Measurements from ENCODE around the gene NUP205. TPM values are rescaled to one million over a fixed set of nuclear protein-coding genes. Genes with fewer than 3 reads are reported as not detected.

NUP205 gene
- total and polyA plus RNA-seq, 4 donors, result 39.7 to 51.5 (median 44.8) TPM

DNA sequence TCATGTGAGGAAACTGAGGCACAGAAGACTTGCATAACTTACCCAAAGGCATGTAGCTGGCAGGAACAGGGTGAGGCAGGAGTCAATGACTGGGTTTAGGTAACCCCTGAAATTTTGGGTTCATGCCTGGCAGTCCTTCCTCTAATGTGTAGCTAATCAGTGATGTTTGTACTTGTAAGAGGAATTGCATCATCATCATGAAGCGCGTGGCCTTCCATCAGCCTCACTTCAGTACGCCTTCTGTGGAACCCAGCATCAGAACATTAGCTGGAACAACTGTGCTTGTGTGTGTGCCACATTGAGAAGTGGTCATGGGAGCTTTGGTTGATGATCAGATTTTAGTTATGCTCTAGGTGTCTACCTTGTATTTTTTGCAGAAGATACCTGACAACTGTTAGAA lies 86.4 kb downstream of the NUP205 start:
- Histone ChIP-seq H3K27ac (ENCODE audit: low read depth, low read length) (no peak overlapping the region), H3K4me3 (ENCODE audit: low read depth, low read length) (no peak overlapping the region), H3K27me3 (ENCODE audit: control insufficient read depth, insufficient read depth, low read length) (no peaks in the 10 kb centered on the region), H3K9me3 (ENCODE audit: control insufficient read depth, insufficient read depth, low read length) (no peaks in the 10 kb centered on the region), H3K36me3 (ENCODE audit: control insufficient read depth, insufficient read depth, low read length) (peaks cover 34% of the 10 kb centered on the region), H3K4me1 (ENCODE audit: control insufficient read depth, insufficient read depth, low read length) (no peaks in the 10 kb centered on the region)
- DNase-seq (ENCODE audit: low read depth in 4 of 6, low spot score in 6 of 6), result no peak
- WGBS (ENCODE audit: insufficient coverage), result 96% methylated on average over 3 of the region's 3 CpGs

GRCh38 chr7:135644729-135645128 lies 87.0 kb downstream of the NUP205 start:
- Histone ChIP-seq H3K27ac (ENCODE audit: low read depth, low read length) (no peak overlapping the region), H3K36me3 (ENCODE audit: control insufficient read depth, insufficient read depth, low read length) (peaks cover 33% of the 10 kb centered on the region)
- no CpG with 5 or more reads among the region's 3 CpGs for WGBS (ENCODE audit: insufficient coverage)

GRCh38 chr7:135645296-135645904 lies 87.7 kb downstream of the NUP205 start:
- Histone ChIP-seq H3K27me3 (ENCODE audit: control insufficient read depth, insufficient read depth, low read length) (no peaks in the 10 kb centered on the region), H3K4me3 (ENCODE audit: low read depth, low read length) (no peak overlapping the region), H3K36me3 (ENCODE audit: control insufficient read depth, insufficient read depth, low read length) (peaks cover 37% of the 10 kb centered on the region), H3K4me1 (ENCODE audit: control insufficient read depth, insufficient read depth, low read length) (no peaks in the 10 kb centered on the region), H3K9me3 (ENCODE audit: control insufficient read depth, insufficient read depth, low read length) (no peaks in the 10 kb centered on the region), H3K27ac (ENCODE audit: low read depth, low read length) (no peak overlapping the region)
- DNase-seq (ENCODE audit: low read depth in 4 of 6, low spot score in 6 of 6), result peak in 3 of 6 donors; percentile 47 to 88 (median 77)
- WGBS (ENCODE audit: insufficient coverage), result no CpG with 5 or more reads among the region's 6 CpGs

More at GRCh38 chr7:135644729-135645128, 87.0 kb downstream of the NUP205 start:
- Histone ChIP-seq H3K9me3 (ENCODE audit: control insufficient read depth, insufficient read depth, low read length) (no peaks in the 10 kb centered on the region), H3K27me3 (ENCODE audit: control insufficient read depth, insufficient read depth, low read length) (no peaks in the 10 kb centered on the region), H3K4me1 (ENCODE audit: control insufficient read depth, insufficient read depth, low read length) (no peaks in the 10 kb centered on the region), H3K4me3 (ENCODE audit: low read depth, low read length) (no peak overlapping the region)
- no peak for DNase-seq (ENCODE audit: low read depth in 4 of 6, low spot score in 6 of 6)

GRCh38 chr7:135647755-135648154 lies 90.0 kb downstream of the NUP205 start:
- Histone ChIP-seq H3K9me3 (ENCODE audit: control insufficient read depth, insufficient read depth, low read length) (no peaks in the 10 kb centered on the region), H3K4me3 (ENCODE audit: low read depth, low read length) (no peak overlapping the region), H3K27me3 (ENCODE audit: control insufficient read depth, insufficient read depth, low read length) (no peaks in the 10 kb centered on the region), H3K4me1 (ENCODE audit: control insufficient read depth, insufficient read depth, low read length) (no peaks in the 10 kb centered on the region), H3K36me3 (ENCODE audit: control insufficient read depth, insufficient read depth, low read length) (peaks cover 26% of the 10 kb centered on the region), H3K27ac (ENCODE audit: low read depth, low read length) (no peak overlapping the region)
- no peak for DNase-seq (ENCODE audit: low read depth in 4 of 6, low spot score in 6 of 6)
- WGBS (ENCODE audit: insufficient coverage), result no CpG with 5 or more reads among the region's 1 CpG

DNA sequence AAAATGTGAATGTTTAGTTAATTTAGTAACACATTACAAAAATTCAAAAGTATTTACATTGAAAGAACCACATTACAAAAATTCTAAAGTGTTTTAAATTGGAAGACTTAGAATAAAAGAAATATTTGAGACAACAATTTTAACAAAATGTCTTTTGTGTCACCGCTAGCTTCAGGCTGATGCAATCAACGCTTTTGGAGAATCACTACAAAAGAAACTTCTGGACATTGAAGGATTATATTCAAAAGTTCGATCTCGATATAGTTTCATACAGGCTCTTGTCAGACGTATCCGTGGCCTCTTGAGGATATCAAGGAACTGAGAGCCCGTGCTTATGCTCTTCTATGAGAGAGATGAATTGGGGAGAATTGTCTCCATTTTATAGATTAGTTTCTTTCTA lies 90.5 kb downstream of the NUP205 start:
- Histone ChIP-seq H3K27ac (ENCODE audit: low read depth, low read length) (no peak overlapping the region), H3K4me3 (ENCODE audit: low read depth, low read length) (no peak overlapping the region), H3K36me3 (ENCODE audit: control insufficient read depth, insufficient read depth, low read length) (peaks cover 26% of the 10 kb centered on the region), H3K4me1 (ENCODE audit: control insufficient read depth, insufficient read depth, low read length) (no peaks in the 10 kb centered on the region), H3K9me3 (ENCODE audit: control insufficient read depth, insufficient read depth, low read length) (no peaks in the 10 kb centered on the region), H3K27me3 (ENCODE audit: control insufficient read depth, insufficient read depth, low read length) (no peaks in the 10 kb centered on the region)
- no peak for DNase-seq (ENCODE audit: low read depth in 4 of 6, low spot score in 6 of 6)
- 87% methylated on average over 3 of the region's 7 CpGs for WGBS (ENCODE audit: insufficient coverage)

DNA sequence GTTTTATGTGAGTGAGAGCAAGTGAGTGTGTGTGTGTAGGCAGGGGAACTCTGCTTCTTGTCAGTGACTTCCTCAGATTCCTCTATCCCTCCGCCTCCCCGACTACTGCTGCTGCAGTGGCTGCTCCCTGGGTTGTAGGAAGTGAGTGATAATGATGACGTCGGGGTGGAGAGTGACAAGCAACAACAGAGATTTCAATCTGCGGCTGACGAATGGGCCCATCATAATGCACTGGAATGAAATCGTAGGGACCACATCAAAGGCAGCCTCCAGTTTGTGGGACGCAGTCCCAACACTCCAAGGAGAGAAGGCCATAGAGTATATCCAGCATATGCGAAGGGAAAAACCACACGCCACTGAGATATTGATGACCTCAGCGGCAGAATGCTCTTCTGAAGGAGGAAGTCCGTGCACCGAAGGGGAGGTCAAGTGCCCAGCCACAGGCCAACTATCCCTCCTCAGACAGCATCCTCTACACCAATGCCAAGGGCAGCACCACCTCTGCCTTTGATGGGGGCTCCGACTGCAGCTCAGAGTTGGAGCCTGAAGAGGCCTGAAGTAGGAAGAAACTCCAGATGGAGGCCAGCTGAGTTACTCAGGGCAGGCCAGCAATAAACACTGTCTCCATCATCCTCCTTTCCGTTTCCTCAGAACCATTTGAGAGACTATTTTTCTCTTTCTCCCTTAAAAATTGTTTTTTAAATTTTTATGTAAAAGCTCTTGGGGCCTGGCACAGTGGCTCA lies 93.3 kb downstream of the NUP205 start:
- no peak for DNase-seq (ENCODE audit: low read depth in 4 of 6, low spot score in 6 of 6)
- H3K27ac ChIP-seq (ENCODE audit: low read depth, low read length), result no peak overlapping the region

DNA sequence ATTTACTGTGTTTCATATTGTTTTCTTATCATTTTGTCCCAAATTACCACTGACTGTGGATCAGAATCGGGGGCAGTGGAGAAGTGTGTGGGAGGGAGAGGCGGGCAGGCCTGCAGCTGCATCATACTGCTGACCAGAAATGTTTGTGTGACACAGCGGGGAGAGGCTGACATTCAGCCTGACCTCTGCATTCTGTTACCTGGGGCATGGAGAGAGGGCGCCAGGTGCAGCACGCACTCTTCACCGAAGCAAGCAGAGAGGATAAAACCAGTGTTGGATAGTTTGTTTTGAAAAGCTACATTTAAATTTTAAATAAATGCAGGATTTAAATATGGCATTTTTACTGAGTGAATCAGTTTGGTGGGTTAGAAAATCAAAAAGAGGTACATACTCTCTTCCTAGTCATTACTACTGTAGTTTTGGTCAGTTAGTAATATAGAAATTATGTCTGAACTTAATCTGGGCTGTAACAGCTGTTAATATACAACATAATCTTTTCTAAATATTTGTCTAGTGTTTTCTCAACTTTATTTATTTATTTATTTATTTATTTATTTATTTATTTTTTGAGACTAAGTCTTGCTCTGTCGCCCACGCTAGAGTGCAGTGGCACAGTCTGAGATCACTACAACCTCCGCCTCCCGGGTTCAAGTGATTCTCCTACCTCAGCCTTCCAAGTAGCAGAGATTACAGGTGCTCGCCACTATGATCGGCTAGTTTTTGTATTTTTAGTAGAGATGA lies 95.8 kb downstream of the NUP205 start:
- Histone ChIP-seq H3K9me3 (ENCODE audit: control insufficient read depth, insufficient read depth, low read length) (no peaks in the 10 kb centered on the region), H3K27ac (ENCODE audit: low read depth, low read length) (no peak overlapping the region), H3K4me1 (ENCODE audit: control insufficient read depth, insufficient read depth, low read length) (no peaks in the 10 kb centered on the region), H3K27me3 (ENCODE audit: control insufficient read depth, insufficient read depth, low read length) (no peaks in the 10 kb centered on the region), H3K4me3 (ENCODE audit: low read depth, low read length) (no peak overlapping the region), H3K36me3 (ENCODE audit: control insufficient read depth, insufficient read depth, low read length) (peaks cover 11% of the 10 kb centered on the region)
- no peak for DNase-seq (ENCODE audit: low read depth in 4 of 6, low spot score in 6 of 6)
- 65% methylated on average over 2 of the region's 12 CpGs for WGBS (ENCODE audit: insufficient coverage)

More for the DNA sequence above, 93.3 kb downstream of the NUP205 start:
- Histone ChIP-seq H3K36me3 (ENCODE audit: control insufficient read depth, insufficient read depth, low read length) (peaks cover 22% of the 10 kb centered on the region), H3K4me3 (ENCODE audit: low read depth, low read length) (no peak overlapping the region), H3K9me3 (ENCODE audit: control insufficient read depth, insufficient read depth, low read length) (no peaks in the 10 kb centered on the region), H3K27me3 (ENCODE audit: control insufficient read depth, insufficient read depth, low read length) (no peaks in the 10 kb centered on the region), H3K4me1 (ENCODE audit: control insufficient read depth, insufficient read depth, low read length) (no peaks in the 10 kb centered on the region)
- WGBS (ENCODE audit: insufficient coverage), result 86% methylated on average over 9 of the region's 15 CpGs

- Histone ChIP-seq H3K4me1 (ENCODE audit: control insufficient read depth, insufficient read depth, low read length) (peaks cover 11% of the 10 kb centered on the region), H3K27me3 (ENCODE audit: control insufficient read depth, insufficient read depth, low read length) (no peaks in the 10 kb centered on the region), H3K36me3 (ENCODE audit: control insufficient read depth, insufficient read depth, low read length) (no peaks in the 10 kb centered on the region), H3K4me3 (ENCODE audit: low read depth, low read length) (no peak overlapping the region), H3K27ac (ENCODE audit: low read depth, low read length) (no peak overlapping the region), H3K9me3 (ENCODE audit: control insufficient read depth, insufficient read depth, low read length) (no peaks in the 10 kb centered on the region)
- 100% methylated on average over 3 of the region's 5 CpGs for WGBS (ENCODE audit: insufficient coverage)
- no peak for DNase-seq (ENCODE audit: low read depth in 4 of 6, low spot score in 6 of 6)
Measured at GRCh38 chr7:135658564-135658963, 100.8 kb downstream of the NUP205 start.

DNA sequence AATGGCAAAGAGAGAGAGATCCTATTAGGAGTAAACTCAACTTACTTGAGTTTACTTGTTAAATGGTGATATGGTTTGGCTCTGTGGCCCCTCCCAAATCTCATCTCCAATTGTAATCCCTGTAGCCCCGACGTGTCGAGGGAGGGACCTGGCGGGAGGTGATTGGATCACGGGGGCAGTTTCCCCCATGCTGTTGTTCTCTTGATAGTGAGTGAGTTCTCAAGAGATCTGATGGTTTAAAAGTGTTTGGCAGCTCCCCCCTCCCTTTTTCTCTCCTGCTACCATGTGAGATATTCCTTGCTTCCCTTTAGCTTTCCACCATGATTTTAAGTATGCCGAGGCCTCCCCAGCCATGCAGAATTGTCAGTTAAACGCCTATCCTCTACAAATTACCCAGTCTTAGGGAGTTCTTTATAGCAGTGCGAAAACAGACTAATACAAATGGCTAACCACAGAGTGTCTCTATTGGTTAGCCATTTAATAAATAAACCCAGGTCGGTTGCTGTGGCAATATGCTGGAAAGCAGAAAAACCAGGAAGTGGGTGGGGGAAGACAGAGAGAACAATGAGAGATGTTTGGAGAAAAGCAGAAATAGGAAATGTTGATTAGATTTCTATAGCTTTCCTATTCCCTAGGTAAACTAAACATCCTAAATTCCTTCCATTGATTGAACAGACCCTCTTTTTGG lies 101.6 kb downstream of the NUP205 start:
- DNase-seq (ENCODE audit: low read depth in 4 of 6, low spot score in 6 of 6), result no peak
- Histone ChIP-seq H3K27ac (ENCODE audit: low read depth, low read length) (no peak overlapping the region), H3K36me3 (ENCODE audit: control insufficient read depth, insufficient read depth, low read length) (no peaks in the 10 kb centered on the region), H3K27me3 (ENCODE audit: control insufficient read depth, insufficient read depth, low read length) (no peaks in the 10 kb centered on the region), H3K4me1 (ENCODE audit: control insufficient read depth, insufficient read depth, low read length) (peaks cover 15% of the 10 kb centered on the region), H3K9me3 (ENCODE audit: control insufficient read depth, insufficient read depth, low read length) (no peaks in the 10 kb centered on the region), H3K4me3 (ENCODE audit: low read depth, low read length) (no peak overlapping the region)
- 80% methylated on average over 2 of the region's 9 CpGs for WGBS (ENCODE audit: insufficient coverage)
